Neural progenitor cell (in vitro differentiated cells): ENCODE data around the gene NPR2. TPM values are rescaled to one million over a fixed set of nuclear protein-coding genes. Genes with fewer than 3 reads are reported as not detected.

ENCODE experiments used
- DNase-seq: peaks from one replicate; pipeline ENCODE4 v3.0.0-alpha.2; 2016; ENCODE audit warnings: low spot score
- H2AFZ ChIP-seq: fragments of 200-600 bp; sonication (generic); replicated peaks from 2 replicates; pipeline ENCODE4 v1.6.1; 2016; ENCODE audit warnings: antibody characterized with exemption
- H3F3A ChIP-seq: fragments of 200-600 bp; sonication (generic); 2 replicates; pipeline ENCODE4 v1.6.1; 2016; ENCODE audit warnings: antibody characterized with exemption, low read depth
- H3K27ac ChIP-seq: fragments of 200-600 bp; sonication (generic); 2 replicates; pipeline ENCODE4 v1.5.1; 2016; ENCODE audit warnings: mild to moderate bottlenecking
- H3K27me3 ChIP-seq: fragments of 200-600 bp; sonication (generic); 2 replicates; pipeline ENCODE4 v1.6.1; 2016; ENCODE audit warnings: mild to moderate bottlenecking, moderate library complexity
- H3K36me3 ChIP-seq: fragments of 200-600 bp; sonication (generic); 2 replicates; pipeline ENCODE4 v1.5.1; 2016
- H3K4me1 ChIP-seq: fragments of 200-600 bp; sonication (generic); 2 replicates; pipeline ENCODE4 v1.6.1; 2016; ENCODE audit warnings: mixed run types
- H3K4me2 ChIP-seq: fragments of 200-600 bp; sonication (generic); 2 replicates; pipeline ENCODE4 v1.6.1; 2016
- H3K4me3 ChIP-seq: fragments of 200-600 bp; sonication (generic); 2 replicates; pipeline ENCODE4 v1.5.1; 2016
- H3K79me2 ChIP-seq: fragments of 200-600 bp; sonication (generic); 2 replicates; pipeline ENCODE4 v1.6.1; 2016; ENCODE audit warnings: low read depth
- H3K9ac ChIP-seq: fragments of 200-600 bp; sonication (generic); 2 replicates; pipeline ENCODE4 v1.6.1; 2016
- H3K9me3 ChIP-seq: fragments of 200-600 bp; sonication (generic); 2 replicates; pipeline ENCODE4 v1.5.1; 2016; ENCODE audit warnings: low read depth
- H4K20me1 ChIP-seq: fragments of 200-600 bp; sonication (generic); 2 replicates; pipeline ENCODE4 v1.6.1; 2016; ENCODE audit warnings: low read depth
- H3K27ac Mint-ChIP-seq: 3 replicates; pipeline ENCODE4 v1.8.0; 2021; ENCODE audit warnings: mixed read lengths
- H3K27me3 Mint-ChIP-seq: 2 replicates; pipeline ENCODE4 v1.8.0; 2022; ENCODE audit warnings: low read depth, mild to moderate bottlenecking, inconsistent platforms, moderate library complexity, mixed read lengths; ENCODE audit not compliant: insufficient read depth
- H3K36me3 Mint-ChIP-seq: 3 replicates; pipeline ENCODE4 v1.8.0; 2021; ENCODE audit warnings: mixed read lengths
- H3K4me1 Mint-ChIP-seq: 3 replicates; pipeline ENCODE4 v1.8.0; 2021; ENCODE audit warnings: mixed read lengths
- H3K4me3 Mint-ChIP-seq: 3 replicates; pipeline ENCODE4 v1.8.0; 2021; ENCODE audit warnings: mild to moderate bottlenecking, moderate library complexity, mixed read lengths
- H3K9me3 Mint-ChIP-seq: 3 replicates; pipeline ENCODE4 v1.8.0; 2020; ENCODE audit warnings: mixed read lengths
- EZH2 ChIP-seq: fragments of 200-600 bp; sonication (generic); IDR thresholded peaks from 2 replicates; pipeline ENCODE4 v1.6.1; 2017; ENCODE audit warnings: antibody characterized with exemption, mild to moderate bottlenecking, moderate library complexity
- EZH2phosphoT487 ChIP-seq: fragments of 200-600 bp; sonication (generic); IDR thresholded peaks from 2 replicates; pipeline ENCODE4 v1.6.1; 2017; ENCODE audit warnings: antibody characterized with exemption
- total RNA-seq: library from RNA; depleted of rRNA; stranded (reverse); fragments of >200 nt; gene quantifications from 2 replicates; pipeline ENCODE4 v1.2.3, GENCODE V29; 2015; ENCODE audit warnings: low replicate concordance
- TF ChIP-seq, protein P1 (sequence below): fragments of 200-600 bp; sonication (generic); IDR thresholded peaks from 2 replicates; pipeline ENCODE4 v1.5.1; 2017; ENCODE audit warnings: antibody characterized with exemption, mild to moderate bottlenecking

The NPR2 gene
- total RNA-seq, 1 donor from 2014 or later, result 5.6 TPM

DNA sequence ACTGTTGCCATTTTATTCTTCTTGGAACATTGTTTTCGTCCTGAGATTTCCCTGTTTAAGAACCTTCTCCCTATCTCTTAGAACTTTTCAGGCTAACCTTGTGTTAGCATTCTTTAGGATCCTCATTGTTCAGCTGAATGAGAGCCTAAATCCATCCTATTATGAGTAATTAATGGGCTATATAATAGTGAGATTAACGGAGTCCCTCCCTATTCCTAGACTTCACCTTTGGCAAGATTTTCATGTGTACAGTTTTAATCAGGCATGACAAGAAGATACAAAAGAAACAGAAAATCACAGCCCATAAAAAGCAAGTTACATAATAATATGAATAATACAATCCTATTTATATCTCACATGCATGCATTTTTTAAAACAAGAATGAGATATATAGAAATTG lies 28.2 kb upstream of the NPR2 start:
- no peaks in the 10 kb centered on the region for H3K36me3 ChIP-seq
- H3K4me3 ChIP-seq, result no peak overlapping the region
- no peaks in the 10 kb centered on the region for H3K9me3 Mint-ChIP-seq
- H3K27ac ChIP-seq, result peak overlapping the region; percentile 69
- H3K27ac Mint-ChIP-seq, result no peak overlapping the region
- H3K9me3 ChIP-seq, result no peaks in the 10 kb centered on the region
- H3K27me3 Mint-ChIP-seq, result no peaks in the 10 kb centered on the region
- H3K4me2 ChIP-seq, result peak overlapping the region; percentile 53
- H4K20me1 ChIP-seq, result peaks cover 13% of the 10 kb centered on the region
- DNase-seq, result no peak
- H3K36me3 Mint-ChIP-seq, result peaks cover 2% of the 10 kb centered on the region
- peaks cover 18% of the 10 kb centered on the region for H3F3A ChIP-seq
- peaks cover 16% of the 10 kb centered on the region for H3K4me1 Mint-ChIP-seq
- H3K79me2 ChIP-seq, result peaks cover 74% of the 10 kb centered on the region
- no peaks in the 10 kb centered on the region for H3K27me3 ChIP-seq
- no peak overlapping the region for H2AFZ ChIP-seq
- no peak overlapping the region for H3K9ac ChIP-seq
- peaks cover 25% of the 10 kb centered on the region for H3K4me1 ChIP-seq
- no peak overlapping the region for H3K4me3 Mint-ChIP-seq
- TF ChIP-seq, protein P1, sequence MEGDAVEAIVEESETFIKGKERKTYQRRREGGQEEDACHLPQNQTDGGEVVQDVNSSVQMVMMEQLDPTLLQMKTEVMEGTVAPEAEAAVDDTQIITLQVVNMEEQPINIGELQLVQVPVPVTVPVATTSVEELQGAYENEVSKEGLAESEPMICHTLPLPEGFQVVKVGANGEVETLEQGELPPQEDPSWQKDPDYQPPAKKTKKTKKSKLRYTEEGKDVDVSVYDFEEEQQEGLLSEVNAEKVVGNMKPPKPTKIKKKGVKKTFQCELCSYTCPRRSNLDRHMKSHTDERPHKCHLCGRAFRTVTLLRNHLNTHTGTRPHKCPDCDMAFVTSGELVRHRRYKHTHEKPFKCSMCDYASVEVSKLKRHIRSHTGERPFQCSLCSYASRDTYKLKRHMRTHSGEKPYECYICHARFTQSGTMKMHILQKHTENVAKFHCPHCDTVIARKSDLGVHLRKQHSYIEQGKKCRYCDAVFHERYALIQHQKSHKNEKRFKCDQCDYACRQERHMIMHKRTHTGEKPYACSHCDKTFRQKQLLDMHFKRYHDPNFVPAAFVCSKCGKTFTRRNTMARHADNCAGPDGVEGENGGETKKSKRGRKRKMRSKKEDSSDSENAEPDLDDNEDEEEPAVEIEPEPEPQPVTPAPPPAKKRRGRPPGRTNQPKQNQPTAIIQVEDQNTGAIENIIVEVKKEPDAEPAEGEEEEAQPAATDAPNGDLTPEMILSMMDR, result no peak
- TF ChIP-seq EZH2phosphoT487 (no peak), EZH2 (no peak)

DNA sequence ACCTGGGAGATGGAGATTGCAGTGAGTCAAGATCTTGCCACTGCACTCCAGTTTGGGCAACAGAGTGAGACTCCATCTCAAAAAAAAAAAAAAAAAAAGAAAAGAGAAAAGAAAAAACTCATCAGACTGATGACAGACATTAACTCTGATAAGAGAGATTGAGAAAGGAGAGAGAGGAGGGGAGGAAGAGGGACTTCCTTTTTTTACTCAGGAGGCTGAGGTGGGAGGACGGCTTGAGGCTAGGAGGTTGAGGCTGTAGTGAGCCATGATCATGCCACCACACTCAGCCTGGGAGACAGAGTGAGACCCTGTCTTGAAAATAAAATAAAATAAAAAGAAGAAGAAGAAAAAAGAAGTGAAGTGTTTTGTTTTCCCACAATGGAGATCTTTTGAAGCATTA lies 27.6 kb upstream of the NPR2 start:
- Histone ChIP-seq H3F3A (peaks cover 16% of the 10 kb centered on the region), H2AFZ (no peak overlapping the region), H3K4me3 (no peak overlapping the region), H3K9ac (no peak overlapping the region), H3K27ac (no peak overlapping the region), H3K79me2 (peaks cover 67% of the 10 kb centered on the region), H4K20me1 (peaks cover 19% of the 10 kb centered on the region), H3K4me2 (no peak overlapping the region), H3K9me3 (no peaks in the 10 kb centered on the region), H3K4me1 (peaks cover 18% of the 10 kb centered on the region), H3K36me3 (no peaks in the 10 kb centered on the region), H3K27me3 (no peaks in the 10 kb centered on the region)
- Mint-ChIP-seq H3K36me3 (peaks cover 2% of the 10 kb centered on the region), H3K4me3 (no peak overlapping the region), H3K27me3 (no peaks in the 10 kb centered on the region), H3K27ac (no peak overlapping the region), H3K4me1 (peaks cover 12% of the 10 kb centered on the region), H3K9me3 (no peaks in the 10 kb centered on the region)
- no peak for DNase-seq
- TF ChIP-seq EZH2phosphoT487 (no peak), EZH2 (no peak)
- TF ChIP-seq, protein P1, result no peak

DNA sequence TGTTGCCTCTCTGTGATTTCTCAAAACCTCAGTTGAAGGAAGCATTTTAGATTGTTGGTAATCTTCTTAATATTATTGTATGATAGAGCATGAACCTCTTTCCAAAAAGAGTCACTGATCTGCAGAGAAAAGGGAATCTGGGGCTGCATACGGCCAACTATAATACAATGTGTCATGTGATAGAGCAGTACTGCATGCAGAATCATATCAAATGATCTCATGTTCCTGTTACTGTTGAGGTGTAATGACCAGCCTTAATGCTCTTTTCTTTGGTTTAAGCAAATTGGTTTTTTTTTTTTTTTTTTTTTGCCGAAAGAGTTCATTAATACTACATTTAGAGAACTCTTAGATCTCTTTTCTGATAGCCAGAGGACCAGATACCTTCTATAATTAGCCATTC lies 24.4 kb upstream of the NPR2 start:
- TF ChIP-seq, protein P1, result no peak
- no peak for TF ChIP-seq EZH2
- TF ChIP-seq EZH2phosphoT487, result no peak
- Histone ChIP-seq H3K27me3 (no peaks in the 10 kb centered on the region), H3K4me3 (no peak overlapping the region), H3F3A (peaks cover 14% of the 10 kb centered on the region), H3K4me2 (no peak overlapping the region), H3K4me1 (peaks cover 13% of the 10 kb centered on the region), H3K36me3 (no peaks in the 10 kb centered on the region), H4K20me1 (peaks cover 30% of the 10 kb centered on the region), H3K9ac (no peak overlapping the region), H2AFZ (no peak overlapping the region), H3K27ac (no peak overlapping the region), H3K9me3 (no peaks in the 10 kb centered on the region), H3K79me2 (peaks cover 35% of the 10 kb centered on the region)
- Mint-ChIP-seq H3K4me3 (no peak overlapping the region), H3K36me3 (no peaks in the 10 kb centered on the region), H3K4me1 (no peaks in the 10 kb centered on the region), H3K27me3 (no peaks in the 10 kb centered on the region), H3K27ac (no peak overlapping the region), H3K9me3 (no peaks in the 10 kb centered on the region)
- no peak for DNase-seq
